Mucosa of descending colon (tissue), 3 donors: ENCODE measurements around the gene BBOF1. TPM values are rescaled to one million over a fixed set of nuclear protein-coding genes. Genes with fewer than 3 reads are reported as not detected.

ENCODE experiments used
- ATAC-seq: fragments of 200-7000 bp; cut with Tn5 transposase; one replicate; pipeline ENCODE4 v1.9.1; 2020; ENCODE audit warnings: mild to moderate bottlenecking, moderate library complexity
- DNase-seq, 3 donors: peaks; one replicate each; pipeline ENCODE4 v3.0.0-alpha.2; 2020
- H3K36me3 ChIP-seq: fragments of 200-600 bp; one replicate; pipeline ENCODE4 v1.8.0; 2021; ENCODE audit warnings: low read depth, mild to moderate bottlenecking
- H3K4me1 ChIP-seq: fragments of 200-600 bp; one replicate; pipeline ENCODE4 v1.8.0; 2021; ENCODE audit warnings: low read depth, mild to moderate bottlenecking
- H3K4me3 ChIP-seq: fragments of 200-600 bp; one replicate; pipeline ENCODE4 v1.8.0; 2021; ENCODE audit warnings: mild to moderate bottlenecking
- H3K9me3 ChIP-seq: fragments of 200-600 bp; one replicate; pipeline ENCODE4 v1.8.0; 2021; ENCODE audit warnings: mild to moderate bottlenecking
- CTCF ChIP-seq: fragments of 200-600 bp; IDR thresholded peaks from one replicate; pipeline ENCODE4 v1.8.0; 2022; ENCODE audit warnings: antibody characterized with exemption, mild to moderate bottlenecking
- intact Hi-C, 2 donors: fragments of 100-400 bp; cut with DNase I in 1 of 2; cut with micrococcal nuclease in 1 of 2; formaldehyde crosslinking; loops; one replicate each; pipeline versions ENCODE4 v1.11.0 to v1.11.1; 2022; cut with DNase I, micrococcal nuclease
- total RNA-seq, 3 donors: library from RNA; stranded (reverse); fragmentation: NEBNext Ultra II Directional in 2 of 3; extraction: Animal tissue kit (Norgen Biotek cat#: 25700) in 2 of 3; gene quantifications; one replicate each; pipeline versions ENCODE4 v1.2.1 to v1.2.4, GENCODE V29; 2021 to 2023
- donor health status: DM: no; HTN: no; CAD: no; lungs with moderate emphysema.
- donor health status: DM: no; HTN: no; CAD: no.
- donor health status: DM: no; HTN: yes; CAD: no.

BBOF1 gene
- total RNA-seq, 3 donors from 2014 or later, result 3.9 to 6.8 (median 4.1) TPM

GRCh38 chr14:74035556-74035955, 16.4 kb downstream of the BBOF1 start:
- intact Hi-C loops, result no loop called here

GRCh38 chr14:74038020-74038859, 19.1 kb downstream of the BBOF1 start:
- TF ChIP-seq CTCF, result peak; percentile 51
- Histone ChIP-seq H3K9me3 (no peaks in the 10 kb centered on the region), H3K4me1 (no peaks in the 10 kb centered on the region), H3K36me3 (no peaks in the 10 kb centered on the region), H3K4me3 (no peak overlapping the region)
- intact Hi-C loops, result no loop called here
- ATAC-seq (peak; percentile 64), DNase-seq (peak in 1 of 3 donors; percentile 43)

More at GRCh38 chr14:74035556-74035955, 16.4 kb downstream of the BBOF1 start:
- Histone ChIP-seq H3K4me1 (no peaks in the 10 kb centered on the region), H3K9me3 (no peaks in the 10 kb centered on the region), H3K36me3 (no peaks in the 10 kb centered on the region), H3K4me3 (no peak overlapping the region)
- TF ChIP-seq CTCF, result no peak
- ATAC-seq, result no peak
- no peak for DNase-seq

GRCh38 chr14:74042296-74042695, 23.1 kb downstream of the BBOF1 start:
- intact Hi-C loops, result no loop called here
- H3K4me1 ChIP-seq, result no peaks in the 10 kb centered on the region
- ATAC-seq, result peak; percentile 54
- no peak for TF ChIP-seq CTCF
- no peaks in the 10 kb centered on the region for H3K36me3 ChIP-seq
- H3K9me3 ChIP-seq, result no peaks in the 10 kb centered on the region
- H3K4me3 ChIP-seq, result no peak overlapping the region
- DNase-seq, result no peak

GRCh38 chr14:74045522-74045921, 26.4 kb downstream of the BBOF1 start:
- no peaks in the 10 kb centered on the region for H3K36me3 ChIP-seq
- intact Hi-C loops, result no loop called here
- DNase-seq, result no peak
- H3K4me1 ChIP-seq, result no peaks in the 10 kb centered on the region
- no peak for ATAC-seq
- H3K4me3 ChIP-seq, result no peak overlapping the region
- TF ChIP-seq CTCF, result no peak
- no peaks in the 10 kb centered on the region for H3K9me3 ChIP-seq

- ATAC-seq (no peak), DNase-seq (no peak)
- Histone ChIP-seq H3K36me3 (no peaks in the 10 kb centered on the region), H3K4me3 (no peak overlapping the region), H3K9me3 (no peaks in the 10 kb centered on the region), H3K4me1 (no peaks in the 10 kb centered on the region)
- no peak for TF ChIP-seq CTCF
- intact Hi-C loops, result no loop called here
Measured at GRCh38 chr14:74048281-74048680, 29.1 kb downstream of the BBOF1 start.
